CD4-positive, alpha-beta T cell (primary cell): ENCODE data around the gene CDH10. TPM values are rescaled to one million over a fixed set of nuclear protein-coding genes. Genes with fewer than 3 reads are reported as not detected.

Experiments
- ATAC-seq: fragments of 200-7000 bp; cut with Tn5 transposase; one replicate; pipeline ENCODE4 v1.10.0; 2022; ENCODE audit warnings: mild to moderate bottlenecking; ENCODE audit not compliant: poor library complexity
- CTCF ChIA-PET: fragments of 350-600 bp; sonication (Branson Sonifier 250); formaldehyde crosslinking; loops from one replicate; lab custom pipeline; 2021; ENCODE audit warnings: antibody characterized with exemption, inconsistent platforms; lab: Charles Lee
- POLR2A ChIA-PET: fragments of 350-600 bp; sonication (Branson Sonifier 250); formaldehyde crosslinking; loops from one replicate; lab custom pipeline; 2021; ENCODE audit warnings: antibody characterized with exemption, inconsistent platforms; lab: Charles Lee
- DNase-seq, 14 experiments: peaks; one replicate each; pipeline ENCODE4 v3.0.0-alpha.2; 2013 to 2020; ENCODE audit warnings: mixed read lengths in 2 of 14
- H3K27ac ChIP-seq, 2 donors: one replicate each; pipeline versions ENCODE4 v1.5.1 to v1.7.0; 2013; ENCODE audit warnings: low read length in 2 of 2, low read depth in 1 of 2, mild to moderate bottlenecking in 1 of 2
- H3K27me3 ChIP-seq, 2 experiments: 1 replicate in 1 of 2; 2 replicates in 1 of 2; pipeline versions ENCODE4 v1.6.1 to v1.7.0; 2013; ENCODE audit warnings: low read length in 2 of 2, control low read depth in 1 of 2, mild to moderate bottlenecking in 1 of 2, moderate library complexity in 1 of 2; ENCODE audit not compliant: insufficient read depth in 2 of 2, control insufficient read depth in 1 of 2
- H3K36me3 ChIP-seq: one replicate; pipeline ENCODE4 v1.6.1; 2013; ENCODE audit warnings: low read length, control low read depth; ENCODE audit not compliant: insufficient read depth
- H3K4me1 ChIP-seq: one replicate; pipeline ENCODE4 v1.6.1; 2013; ENCODE audit warnings: low read length, control low read depth; ENCODE audit not compliant: insufficient read depth
- H3K4me3 ChIP-seq: one replicate; pipeline ENCODE4 v1.5.1; 2013; ENCODE audit warnings: mild to moderate bottlenecking, low read length, moderate library complexity
- H3K9me3 ChIP-seq, 2 experiments: 1 replicate in 1 of 2; 2 replicates in 1 of 2; pipeline versions ENCODE4 v1.6.1 to v1.7.0; 2013; ENCODE audit warnings: low read length in 2 of 2, mild to moderate bottlenecking in 2 of 2, control low read depth in 1 of 2, moderate library complexity in 1 of 2; ENCODE audit not compliant: control insufficient read depth in 1 of 2, insufficient read depth in 1 of 2
- H3K27ac Mint-ChIP-seq: one replicate; pipeline ENCODE4 v1.8.0; 2020; ENCODE audit warnings: mixed read lengths
- H3K27me3 Mint-ChIP-seq: one replicate; pipeline ENCODE4 v1.8.0; 2021; ENCODE audit warnings: mixed read lengths
- H3K36me3 Mint-ChIP-seq: one replicate; pipeline ENCODE4 v1.8.0; 2021; ENCODE audit warnings: low read depth, mixed read lengths
- H3K4me1 Mint-ChIP-seq: one replicate; pipeline ENCODE4 v1.8.0; 2021; ENCODE audit warnings: low read depth, mixed read lengths
- H3K4me3 Mint-ChIP-seq: one replicate; pipeline ENCODE4 v1.8.0; 2020; ENCODE audit warnings: mild to moderate bottlenecking, mixed read lengths
- H3K9me3 Mint-ChIP-seq: one replicate; pipeline ENCODE4 v1.8.0; 2020; ENCODE audit warnings: mixed read lengths
- CTCF ChIP-seq: fragments of 200-600 bp; IDR thresholded peaks from one replicate; pipeline ENCODE4 v1.8.0; 2022; ENCODE audit warnings: antibody characterized with exemption, mild to moderate bottlenecking
- intact Hi-C, 2 experiments: fragments of 100-400 bp; cut with DNase I in 1 of 2; cut with micrococcal nuclease in 1 of 2; formaldehyde crosslinking; loops; one replicate each; pipeline versions ENCODE4 v1.15.1 to v1.9.0; 2023 to 2025; cut with DNase I, micrococcal nuclease
- total RNA-seq, 174 experiments: library from RNA in 2 of 174; stranded (reverse) in 2 of 174; gene quantifications; one replicate each; pipeline ENCODE4 v1.2.3 and lab custom pipeline; 2021 to 2026

The CDH10 gene
- total RNA-seq, 2 experiments from 2014 or later = not detected

- Histone ChIP-seq H3K27ac (no peak overlapping the region), H3K9me3 (peaks cover 0 to 4% of the 10 kb centered on the region in 2 experiments), H3K36me3 (no peaks in the 10 kb centered on the region), H3K4me1 (no peaks in the 10 kb centered on the region), H3K27me3 (no peaks in the 10 kb centered on the region), H3K4me3 (no peak overlapping the region)
- no peak for TF ChIP-seq CTCF
- H3K4me3 Mint-ChIP-seq = no peak overlapping the region
- DNase-seq = no peak
- no peaks in the 10 kb centered on the region for H3K27me3 Mint-ChIP-seq
- no peak for ATAC-seq
- H3K4me1 Mint-ChIP-seq = no peaks in the 10 kb centered on the region
- CTCF ChIA-PET = no interaction called here
- POLR2A ChIA-PET = no interaction called here
- intact Hi-C loops = no loop called here
- H3K27ac Mint-ChIP-seq = no peak overlapping the region
- no peaks in the 10 kb centered on the region for H3K36me3 Mint-ChIP-seq
- peaks cover 4% of the 10 kb centered on the region for H3K9me3 Mint-ChIP-seq
Measured at GRCh38 chr5:24487368-24488229, 157.2 kb downstream of the CDH10 start.

GRCh38 chr5:24480952-24481351 is 163.8 kb downstream of the CDH10 start:
- no peaks in the 10 kb centered on the region for H3K36me3 Mint-ChIP-seq
- intact Hi-C loops = no loop called here
- no peak for TF ChIP-seq CTCF
- DNase-seq (no peak), ATAC-seq (no peak)
- POLR2A ChIA-PET = no interaction called here
- Histone ChIP-seq H3K9me3 (peaks cover 8% of the 10 kb centered on the region in 2 experiments), H3K27ac (no peak overlapping the region), H3K4me3 (no peak overlapping the region), H3K4me1 (no peaks in the 10 kb centered on the region), H3K36me3 (no peaks in the 10 kb centered on the region), H3K27me3 (no peaks in the 10 kb centered on the region)
- H3K4me1 Mint-ChIP-seq = no peaks in the 10 kb centered on the region
- H3K4me3 Mint-ChIP-seq = no peak overlapping the region
- CTCF ChIA-PET = no interaction called here
- H3K27me3 Mint-ChIP-seq = no peaks in the 10 kb centered on the region
- peaks cover 4% of the 10 kb centered on the region for H3K9me3 Mint-ChIP-seq
- H3K27ac Mint-ChIP-seq = no peak overlapping the region

- no peak for ATAC-seq
- Histone ChIP-seq H3K27me3 (no peaks in the 10 kb centered on the region), H3K36me3 (no peaks in the 10 kb centered on the region), H3K9me3 (peaks cover 8 to 15% of the 10 kb centered on the region in 2 experiments), H3K4me3 (no peak overlapping the region), H3K27ac (no peak overlapping the region), H3K4me1 (no peaks in the 10 kb centered on the region)
- Mint-ChIP-seq H3K4me1 (no peaks in the 10 kb centered on the region), H3K9me3 (peaks cover 4% of the 10 kb centered on the region), H3K27me3 (no peaks in the 10 kb centered on the region), H3K27ac (no peak overlapping the region), H3K4me3 (no peak overlapping the region), H3K36me3 (no peaks in the 10 kb centered on the region)
- DNase-seq = no peak
- ChIA-PET CTCF (no interaction called here), POLR2A (no interaction called here)
- intact Hi-C loops = no loop called here
- TF ChIP-seq CTCF = no peak
Measured at GRCh38 chr5:24477958-24478357, 166.8 kb downstream of the CDH10 start.
